Stimulated activated CD8-positive, alpha-beta memory T cell treated with anti-CD3 and anti-CD28 coated beads, Interleukin-12 subunit alpha, Interleukin-12 subunit beta, amount 100 ng/mL, for 24 hours (primary cell): ENCODE measurements around the gene GP5.

Experiments used
- DNase-seq: peaks from one replicate; pipeline ENCODE4 v3.0.0-alpha.2; 2020; ENCODE audit errors: extremely low read depth

Gene GP5

DNA sequence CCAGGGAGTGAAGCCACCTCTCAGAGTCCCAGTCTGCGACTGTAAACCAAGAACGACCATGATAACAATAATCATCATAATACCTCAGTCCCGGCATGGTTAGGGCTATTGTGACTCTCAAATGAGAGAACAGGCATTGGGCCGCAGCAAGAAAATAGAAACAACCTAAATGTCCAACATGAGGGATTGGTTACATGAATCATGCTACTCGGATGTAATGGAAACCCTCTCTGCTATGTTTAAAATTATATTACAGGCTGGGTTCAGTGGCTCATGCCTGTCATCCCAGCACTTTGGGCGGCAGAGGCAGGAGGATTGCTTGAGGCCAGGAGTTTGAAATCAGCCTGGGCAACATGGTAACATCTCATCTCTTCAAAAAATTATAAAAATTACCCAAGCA, 50.7 kb downstream of the GP5 start:
- DNase-seq, result no peak

DNA sequence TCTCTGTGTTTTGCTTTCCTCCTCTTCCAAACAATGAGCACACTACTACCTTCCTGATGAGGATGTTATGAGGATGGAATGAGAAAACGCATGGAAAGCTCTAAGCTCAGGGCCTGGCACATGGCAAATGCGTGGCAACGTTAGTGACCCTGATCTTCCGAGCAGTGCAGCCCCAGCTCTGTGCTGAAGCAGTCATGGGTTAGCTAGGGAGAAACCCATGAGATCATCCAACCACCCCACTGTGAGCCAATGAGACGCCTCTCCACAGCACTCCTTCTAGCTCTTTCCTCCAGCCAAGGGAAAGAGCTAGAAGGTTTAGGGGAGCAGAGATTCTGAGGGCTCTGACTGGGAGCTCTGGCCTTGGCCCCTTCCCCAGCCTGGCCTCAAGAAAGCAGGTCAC, 52.4 kb downstream of the GP5 start:
- no peak for DNase-seq

DNA sequence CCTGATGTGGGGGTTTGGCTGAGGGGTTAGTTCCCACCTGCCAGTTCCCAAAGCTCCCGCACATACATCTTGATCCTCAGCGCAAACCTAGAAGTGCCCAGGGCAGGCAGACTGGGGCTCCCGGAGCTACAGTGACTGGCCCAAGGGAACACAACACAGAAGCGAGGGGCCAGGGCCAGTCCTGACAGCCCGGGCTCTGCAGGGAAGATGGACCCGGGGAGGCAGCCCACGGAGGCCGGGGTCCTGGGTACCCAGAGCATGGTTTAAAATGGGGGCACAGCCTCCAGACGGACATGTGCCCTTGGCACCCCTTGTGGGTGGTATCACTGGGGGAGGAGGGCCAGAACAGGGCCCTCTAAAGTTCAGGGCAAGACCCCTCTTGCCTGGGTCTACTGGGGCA, 53.0 kb downstream of the GP5 start:
- DNase-seq, result no peak
